ENCODE data around the gene MOV10L1.

GRCh38 chr22:50175921-50176849 is 86.4 kb downstream of the MOV10L1 start:
- no peak for TF ChIP-seq RAD21 (IDR thresholded peaks at IDR 0.05; ENCODE audit: low read depth)
- TF ChIP-seq TAF1 (IDR thresholded peaks at IDR 0.05; ENCODE audit: low read depth) = no peak
- no peak for TF ChIP-seq EGR1 (IDR thresholded peaks at IDR 0.05)
- no peak for TF ChIP-seq EP300 (IDR thresholded peaks at IDR 0.05; ENCODE audit: borderline replicate concordance)
- TF ChIP-seq, protein P1, sequence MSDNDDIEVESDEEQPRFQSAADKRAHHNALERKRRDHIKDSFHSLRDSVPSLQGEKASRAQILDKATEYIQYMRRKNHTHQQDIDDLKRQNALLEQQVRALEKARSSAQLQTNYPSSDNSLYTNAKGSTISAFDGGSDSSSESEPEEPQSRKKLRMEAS (IDR thresholded peaks at IDR 0.05) = no peak
- no peak for TF ChIP-seq REST (IDR thresholded peaks at IDR 0.05; ENCODE audit: low read depth)
- TF ChIP-seq CEBPB (IDR thresholded peaks at IDR 0.05) = no peak
- TF ChIP-seq TCF12 (IDR thresholded peaks at IDR 0.05; ENCODE audit: low read depth) = no peak
- TF ChIP-seq CREB1 (IDR thresholded peaks at IDR 0.05; ENCODE audit: low read depth) = no peak
